ENCODE results near the gene DTX1. TPM values are rescaled to one million over a fixed set of nuclear protein-coding genes. Genes with fewer than 3 reads are reported as not detected.
"Not testable (repeated sequence)": the region's sequence is repeated elsewhere in the genome, so short reads cannot be mapped to it uniquely, and the experiment has no call there.

DTX1 gene
- polyA plus RNA-seq, 1 donor: 5.2 TPM

DNA sequence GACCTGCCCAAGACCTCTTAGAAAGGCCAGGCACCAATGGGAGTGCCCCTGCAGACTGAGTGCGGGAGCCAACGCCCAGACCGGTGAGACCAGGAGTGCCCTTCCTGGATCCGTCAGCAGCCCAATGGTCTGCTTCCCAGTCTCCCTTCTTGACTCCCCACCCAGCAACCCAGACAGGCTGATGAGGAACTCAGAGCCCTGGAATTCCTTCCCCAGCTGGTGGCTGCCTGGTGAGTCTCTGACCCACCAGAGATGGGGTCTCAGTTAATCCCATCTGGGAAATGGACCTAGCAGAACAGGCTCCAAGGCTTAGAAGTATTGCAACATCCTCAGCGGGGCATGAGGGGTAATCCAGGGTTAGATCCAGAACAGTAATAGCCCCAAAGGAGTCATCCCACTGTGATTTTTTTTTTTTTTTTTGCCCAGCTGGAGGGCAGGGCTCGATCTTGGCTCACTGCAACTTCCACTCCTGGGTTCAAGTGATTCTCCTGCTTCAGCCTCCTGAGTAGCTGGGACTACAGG is 80.5 kb downstream of the DTX1 start:
- no peak for DNase-seq (ENCODE audit: low read depth)

DNA sequence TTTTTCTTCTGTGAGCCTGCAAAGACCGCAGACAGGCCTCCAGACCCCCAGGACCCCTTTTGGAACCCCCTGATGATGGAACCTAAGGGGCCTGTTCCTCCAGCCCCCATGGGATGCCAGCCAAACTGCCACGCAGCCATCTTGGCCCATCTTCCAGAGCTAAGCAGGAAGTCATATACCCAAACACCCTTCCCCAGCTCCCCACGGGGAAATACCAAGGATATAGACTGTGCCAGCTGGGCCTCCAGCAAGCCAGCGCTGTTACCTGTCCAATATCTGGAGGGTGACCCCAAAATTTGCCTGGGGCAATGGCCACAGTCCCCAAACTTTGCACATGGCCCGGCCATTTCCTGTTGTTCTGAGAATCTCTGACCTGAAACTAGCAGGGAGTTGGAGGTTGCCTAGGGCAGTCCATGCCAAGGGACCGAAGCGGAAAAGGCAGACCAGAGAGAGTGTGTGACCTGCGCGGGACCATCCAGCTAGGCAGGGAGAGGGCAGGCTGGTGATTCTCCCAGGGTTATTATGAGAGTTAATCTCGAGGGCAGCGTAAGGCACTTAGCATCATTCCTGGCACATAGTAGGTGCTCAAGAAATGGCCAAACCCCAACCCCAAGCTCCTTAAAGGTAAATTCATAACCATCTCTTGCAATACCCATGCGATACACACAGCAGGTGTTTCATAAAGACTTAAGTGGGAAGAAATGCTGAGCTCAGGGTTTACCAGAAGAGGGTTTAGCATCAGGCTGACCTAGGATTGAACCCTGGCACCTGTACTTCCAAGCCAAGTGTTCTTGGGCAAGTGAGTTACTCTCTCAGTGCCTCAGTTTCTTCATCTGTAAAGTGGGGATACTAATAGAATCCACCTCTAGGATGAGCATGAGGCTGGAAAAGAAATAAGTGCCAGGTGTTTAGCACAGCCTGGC is 81.6 kb downstream of the DTX1 start:
- no peak for DNase-seq (ENCODE audit: low read depth)

DNA sequence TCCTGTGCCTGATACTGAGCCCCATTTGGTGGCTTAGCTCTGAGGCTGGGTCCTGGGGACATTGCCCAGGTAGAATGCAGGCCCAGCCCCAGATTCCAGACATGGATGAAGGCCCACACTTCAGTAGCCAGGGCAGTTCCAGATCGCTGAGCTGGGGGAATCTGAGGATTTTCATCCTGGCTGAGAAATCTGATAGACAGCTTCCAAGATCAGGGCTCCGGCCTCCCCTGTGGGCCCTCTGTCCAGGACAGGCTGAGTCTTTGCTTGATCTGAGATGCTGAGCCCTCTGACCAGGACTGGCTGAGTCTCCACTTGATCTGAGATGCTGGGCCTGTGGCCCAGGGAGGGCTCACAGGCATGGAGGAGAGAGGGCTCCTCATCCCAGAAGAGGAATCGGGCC is 82.3 kb downstream of the DTX1 start:
- no peak for DNase-seq (ENCODE audit: low read depth)

DNA sequence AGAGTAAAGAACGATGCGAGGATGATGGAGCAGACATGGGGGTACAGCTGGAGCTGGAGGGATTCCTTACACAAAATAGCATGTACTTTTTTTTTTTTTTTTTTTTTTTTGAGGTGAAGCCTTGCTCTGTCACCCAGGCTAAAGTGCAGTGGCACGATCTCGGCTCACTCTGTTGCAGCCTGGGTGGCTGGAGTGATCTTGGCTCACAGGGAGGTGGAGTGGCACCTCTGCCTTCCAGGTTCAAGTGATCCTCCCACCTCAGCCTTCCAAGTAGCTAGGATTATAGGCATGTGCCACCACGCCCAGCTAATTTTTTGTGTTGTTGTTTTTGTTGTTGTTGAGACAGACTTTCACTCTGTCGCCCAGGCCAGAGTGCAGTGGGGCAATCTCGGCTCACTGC is 84.2 kb downstream of the DTX1 start:
- DNase-seq (ENCODE audit: low read depth): no peak

DNA sequence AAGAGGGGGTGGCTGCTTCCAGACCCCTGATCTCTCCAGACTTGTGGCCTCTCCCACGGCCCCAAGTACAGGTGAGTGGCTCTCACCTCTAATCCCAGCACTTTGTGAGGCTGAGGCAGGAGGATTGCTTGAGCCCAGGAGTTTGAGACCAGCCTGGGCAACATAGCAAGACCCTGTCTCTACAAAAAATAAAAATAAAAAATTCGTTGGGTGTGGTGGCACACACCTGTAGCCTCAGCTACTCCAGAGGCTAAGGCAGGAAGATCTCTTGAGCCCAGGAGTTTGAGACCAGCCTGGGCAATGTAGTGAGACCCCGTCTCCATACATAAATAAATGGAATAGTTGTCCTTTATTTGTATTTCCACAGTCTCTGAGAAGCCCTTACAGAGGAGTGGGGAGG is 85.2 kb downstream of the DTX1 start:
- DNase-seq (ENCODE audit: low read depth): not testable (repeated sequence)

DNA sequence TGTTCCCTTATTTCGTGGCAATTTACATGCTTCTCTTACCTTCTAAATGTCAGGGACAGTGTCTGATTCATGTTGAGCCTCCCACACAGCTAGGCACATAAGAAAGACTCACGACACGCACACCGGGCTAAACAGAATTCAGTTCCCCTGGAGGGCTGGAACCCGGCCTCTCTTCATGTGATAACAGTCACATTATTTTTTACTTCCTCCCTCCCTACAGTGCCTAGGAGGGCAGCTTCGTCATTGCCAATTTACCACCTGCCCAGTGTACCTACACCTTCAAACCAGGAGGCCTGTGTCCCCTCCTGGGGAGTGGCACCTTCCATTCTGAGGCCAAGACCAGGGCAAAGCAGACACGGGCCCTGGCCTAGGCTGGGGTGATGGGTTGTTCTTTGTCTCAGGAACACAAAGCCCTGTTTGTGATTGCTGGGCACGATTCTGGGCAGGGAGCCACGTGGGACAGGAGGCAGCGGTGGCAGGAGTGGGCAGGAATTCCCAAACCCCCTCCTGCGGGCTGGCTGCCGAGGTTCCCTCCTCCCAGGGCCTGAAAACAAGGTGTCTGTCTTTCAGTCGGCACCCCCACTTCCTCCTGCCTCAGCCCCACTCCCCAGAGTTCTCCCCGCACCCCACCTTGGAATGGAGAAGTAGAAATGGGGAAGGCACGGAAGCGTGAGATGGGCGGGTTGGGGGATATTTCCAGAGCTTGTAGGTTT is 85.8 kb downstream of the DTX1 start:
- no peak for DNase-seq (ENCODE audit: low read depth)

DNA sequence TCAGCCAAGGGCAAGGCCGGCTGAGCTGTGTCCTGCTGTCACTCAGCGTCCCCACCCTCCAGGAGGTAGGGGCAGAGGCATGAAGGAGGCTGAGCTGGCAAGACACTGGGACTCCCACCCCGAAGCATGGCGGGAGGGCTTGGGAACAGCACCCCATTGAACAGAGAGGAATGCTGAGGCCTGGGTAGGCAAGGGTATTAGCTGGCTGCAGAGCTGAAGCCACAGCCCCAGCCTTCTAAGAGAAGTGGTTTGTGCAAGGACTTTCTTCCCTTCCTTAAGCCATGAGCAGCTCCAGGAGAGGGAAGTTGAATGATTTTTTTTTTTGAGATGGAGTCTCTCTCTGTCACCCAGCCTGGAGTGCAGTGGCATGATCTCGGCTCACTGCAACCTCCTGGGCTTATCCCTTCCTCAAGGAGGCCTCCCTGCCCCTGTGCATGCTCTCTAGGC is 86.4 kb downstream of the DTX1 start:
- no peak for DNase-seq (ENCODE audit: low read depth)

DNA sequence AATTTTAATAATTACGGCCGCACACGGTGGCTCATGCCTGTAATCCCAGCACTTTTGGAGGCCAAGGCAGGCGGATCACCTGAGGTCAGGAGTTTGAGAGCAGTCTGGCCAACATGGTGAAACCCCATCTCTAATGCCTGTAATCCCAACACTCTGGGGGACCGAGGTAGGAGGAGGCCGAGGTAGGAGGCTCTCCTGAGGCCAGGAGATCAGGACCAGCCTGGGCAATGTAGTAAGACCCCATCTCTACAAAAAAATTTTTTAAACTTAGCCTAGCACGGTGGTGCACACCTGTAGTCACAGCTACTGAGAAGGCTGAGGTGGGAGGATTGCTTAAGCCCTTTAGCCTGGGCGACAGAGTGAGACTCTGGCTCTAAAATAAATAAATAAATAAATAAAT is 87.4 kb downstream of the DTX1 start:
- DNase-seq (ENCODE audit: low read depth): no peak

DNA sequence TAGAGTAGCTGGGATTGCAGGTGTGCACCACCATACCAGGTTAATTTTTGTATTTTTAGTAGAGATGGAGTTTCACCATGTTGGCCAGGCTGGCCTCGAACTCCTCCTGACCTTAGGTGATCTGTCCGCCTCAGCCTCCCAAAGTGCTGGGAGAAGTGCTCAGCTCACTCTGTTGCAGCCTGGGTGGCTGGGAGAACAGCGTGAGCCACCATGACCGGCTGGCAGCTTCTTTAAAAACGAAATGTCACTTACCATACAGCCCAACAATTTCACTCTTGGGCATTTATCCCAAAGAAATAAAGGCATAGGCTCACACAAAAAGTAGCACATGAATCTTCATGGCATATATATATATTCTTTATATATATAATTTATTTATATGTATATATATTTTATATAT is 88.3 kb downstream of the DTX1 start:
- DNase-seq (ENCODE audit: low read depth): no peak

DNA sequence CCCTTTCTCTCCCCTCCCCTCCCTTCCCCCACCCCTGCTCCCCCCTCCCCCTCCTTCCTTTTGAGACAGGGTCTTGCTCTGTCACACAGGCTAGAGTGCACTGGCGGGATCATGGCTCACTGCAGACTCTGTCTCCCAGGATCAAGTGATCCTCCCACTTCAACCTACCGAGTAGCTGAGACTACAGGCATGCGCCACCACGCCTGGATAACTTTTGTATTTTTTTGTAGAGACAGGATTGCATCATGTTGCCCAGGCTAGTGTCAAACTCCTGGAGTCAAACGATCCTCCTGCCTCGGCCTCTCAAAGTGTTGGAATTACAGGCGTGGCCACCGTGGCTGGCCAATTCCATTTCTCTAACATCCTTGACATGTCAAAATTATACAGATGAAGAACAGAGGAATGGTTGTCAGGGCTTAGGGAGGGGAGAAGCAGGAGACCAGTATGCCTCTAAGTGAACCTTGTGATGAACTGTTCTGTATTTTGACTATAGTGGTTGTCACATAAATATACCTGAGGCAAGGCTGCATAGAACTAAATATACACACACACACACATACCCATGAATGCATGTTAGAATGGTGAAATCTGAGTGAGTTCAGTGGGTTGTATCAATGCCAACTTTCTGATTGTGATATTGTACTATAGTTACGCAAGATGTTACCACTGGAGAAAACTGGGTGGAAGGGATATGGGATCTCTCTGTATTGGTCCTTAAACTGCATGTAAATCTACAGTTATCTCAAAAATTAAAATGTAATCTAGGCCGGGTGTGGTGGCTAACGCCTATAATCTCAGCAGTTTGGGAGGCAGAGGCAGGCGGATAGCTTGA is 89.4 kb downstream of the DTX1 start:
- DNase-seq (ENCODE audit: low read depth): no peak

GRCh38 chr12:113146999-113147398 is 90.5 kb downstream of the DTX1 start:
- DNase-seq (ENCODE audit: low read depth): no peak

Other genes starting within 250 kb of the DTX1 start
- gene OAS1, start 149.8 kb upstream of the DTX1 start, polyA plus RNA-seq (ENCODE audit: insufficient read length): 1.8 TPM
- gene OAS3, start 118.3 kb upstream of the DTX1 start, polyA plus RNA-seq (ENCODE audit: insufficient read length): 5.1 TPM
- gene OAS2, start 78.2 kb upstream of the DTX1 start, polyA plus RNA-seq (ENCODE audit: insufficient read length): 2.1 TPM
- gene RASAL1, start 79.0 kb downstream of the DTX1 start, polyA plus RNA-seq (ENCODE audit: insufficient read length): not detected
- 0.13 TPM for gene CFAP73, start 93.0 kb downstream of the DTX1 start, polyA plus RNA-seq (ENCODE audit: insufficient read length)
- gene DDX54, start 128.7 kb downstream of the DTX1 start, polyA plus RNA-seq (ENCODE audit: insufficient read length): 64.8 TPM
- 10.4 TPM for gene RITA1, start 129.0 kb downstream of the DTX1 start, polyA plus RNA-seq (ENCODE audit: insufficient read length)
- 36.9 TPM for gene TPCN1, start 164.7 kb downstream of the DTX1 start, polyA plus RNA-seq (ENCODE audit: insufficient read length)